Lower leg skin (tissue), 3 donors: ENCODE data around the gene DDX46.

Source experiments
- CTCF ChIP-seq, 3 donors: fragments of 450-650 bp; IDR thresholded peaks; one replicate each; pipeline ENCODE4 v1.5.1; 2016; ENCODE audit warnings: antibody characterized with exemption in 3 of 3, mild to moderate bottlenecking in 3 of 3, moderate library complexity in 2 of 3
- POLR2A ChIP-seq, 2 donors: fragments of 450-650 bp; IDR thresholded peaks; one replicate each; pipeline ENCODE4 v1.6.1; 2016 to 2017; ENCODE audit warnings: antibody characterized with exemption in 2 of 2, mild to moderate bottlenecking in 1 of 2, moderate library complexity in 1 of 2

GRCh38 chr5:134724872-134725271 lies 33.7 kb upstream of the DDX46 start:
- no peak for TF ChIP-seq POLR2A (IDR thresholded peaks at IDR 0.05)
- TF ChIP-seq CTCF (IDR thresholded peaks at IDR 0.05): no peak
